ENCODE data around the gene LANCL3. TPM values are rescaled to one million over a fixed set of nuclear protein-coding genes. Genes with fewer than 3 reads are reported as not detected.
"Not testable (repeated sequence)": the region's sequence is repeated elsewhere in the genome, so short reads cannot be mapped to it uniquely, and the experiment has no call there.

Gene LANCL3
- under 0.01 TPM for total RNA-seq

DNA sequence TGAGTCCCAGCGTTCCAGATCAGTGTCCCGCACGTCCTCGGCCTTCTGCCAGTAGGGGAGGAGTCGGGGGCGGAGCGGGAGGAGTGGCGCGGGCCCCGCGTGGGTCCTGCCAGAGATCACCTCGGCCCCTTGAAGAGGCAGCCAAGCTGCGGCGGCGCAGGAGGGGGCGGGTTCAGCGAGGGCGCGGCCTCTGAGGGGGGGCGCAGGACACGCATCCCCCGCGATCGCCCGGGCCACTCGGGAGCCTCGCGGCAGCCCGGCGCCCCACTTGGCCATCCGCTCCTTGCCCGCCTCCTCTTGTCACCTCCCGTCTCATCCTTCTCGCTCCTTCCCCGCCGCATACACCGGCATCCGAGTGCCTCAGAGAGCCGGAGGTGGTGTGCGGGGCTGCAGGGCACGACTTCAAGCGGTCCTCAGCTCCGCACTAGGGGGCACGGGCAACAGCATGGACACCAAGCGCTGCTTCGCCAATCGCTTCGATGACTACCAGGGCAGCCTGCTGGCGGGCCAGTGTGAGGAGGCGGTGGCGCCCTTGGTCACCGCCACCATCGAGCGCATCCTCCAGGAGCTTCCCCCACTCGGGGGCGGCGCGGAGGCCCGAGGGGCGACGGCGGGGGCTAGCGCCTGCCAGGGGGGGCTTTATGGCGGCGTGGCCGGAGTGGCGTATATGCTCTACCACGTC is at the start of gene LANCL3:
TSS of gene LANCL3 (plus strand) at position 236 of the 682 bp plus-strand sequence. CDS start at position 446, 210 bp downstream.
- H3K36me3 ChIP-seq (ENCODE audit: control insufficient read depth in 3 of 3, insufficient read depth in 3 of 3, low read length in 3 of 3); H3K27me3 ChIP-seq (ENCODE audit: control insufficient read depth in 3 of 3, insufficient read depth in 3 of 3, low read length in 3 of 3); H3K27ac ChIP-seq (ENCODE audit: low read depth, low read length); H3K9me3 ChIP-seq (ENCODE audit: control insufficient read depth in 3 of 3, low read length in 3 of 3); H3K9ac ChIP-seq (ENCODE audit: low read depth in 1 of 3, low read length in 3 of 3); H3K4me1 ChIP-seq (ENCODE audit: control insufficient read depth in 3 of 3, insufficient read depth in 3 of 3, low read length in 3 of 3): not testable (repeated sequence)
- peak within 1 kb of the TSS in 2 of 3 donors; percentile 29 to 32 for H3K4me3 ChIP-seq (ENCODE audit: low read length in 3 of 3)

- H3K27ac ChIP-seq (ENCODE audit: low read depth, low read length): peak overlapping the region; percentile 31
- H3K9me3 ChIP-seq (ENCODE audit: control insufficient read depth in 3 of 3, low read length in 3 of 3): not testable (repeated sequence)
Measured at GRCh38 chrX:37523673-37524072, 47.8 kb upstream of the LANCL3 start.

GRCh38 chrX:37541991-37542390 is 29.5 kb upstream of the LANCL3 start:
- Histone ChIP-seq H3K27me3 (ENCODE audit: control insufficient read depth in 3 of 3, insufficient read depth in 3 of 3, low read length in 3 of 3) (peaks cover 0 to 3% (median 0%) of the 10 kb centered on the region in 3 donors), H3K9me3 (ENCODE audit: control insufficient read depth in 3 of 3, low read length in 3 of 3) (no peaks in the 10 kb centered on the region), H3K27ac (ENCODE audit: low read depth, low read length) (no peak overlapping the region), H3K4me3 (ENCODE audit: low read length in 3 of 3) (no peak overlapping the region), H3K4me1 (ENCODE audit: control insufficient read depth in 3 of 3, insufficient read depth in 3 of 3, low read length in 3 of 3) (no peaks in the 10 kb centered on the region), H3K9ac (ENCODE audit: low read depth in 1 of 3, low read length in 3 of 3) (no peak overlapping the region), H3K36me3 (ENCODE audit: control insufficient read depth in 3 of 3, insufficient read depth in 3 of 3, low read length in 3 of 3) (no peaks in the 10 kb centered on the region)

More at GRCh38 chrX:37523673-37524072, 47.8 kb upstream of the LANCL3 start:
- H3K4me1 ChIP-seq (ENCODE audit: control insufficient read depth in 3 of 3, insufficient read depth in 3 of 3, low read length in 3 of 3); H3K27me3 ChIP-seq (ENCODE audit: control insufficient read depth in 3 of 3, insufficient read depth in 3 of 3, low read length in 3 of 3); H3K9ac ChIP-seq (ENCODE audit: low read depth in 1 of 3, low read length in 3 of 3); H3K4me3 ChIP-seq (ENCODE audit: low read length in 3 of 3); H3K36me3 ChIP-seq (ENCODE audit: control insufficient read depth in 3 of 3, insufficient read depth in 3 of 3, low read length in 3 of 3): not testable (repeated sequence)

- H3K27ac ChIP-seq (ENCODE audit: low read depth, low read length): no peak overlapping the region
- no peaks in the 10 kb centered on the region for H3K36me3 ChIP-seq (ENCODE audit: control insufficient read depth in 3 of 3, insufficient read depth in 3 of 3, low read length in 3 of 3)
- no peak overlapping the region for H3K4me3 ChIP-seq (ENCODE audit: low read length in 3 of 3)
- no peaks in the 10 kb centered on the region for H3K9me3 ChIP-seq (ENCODE audit: control insufficient read depth in 3 of 3, low read length in 3 of 3)
- H3K4me1 ChIP-seq (ENCODE audit: control insufficient read depth in 3 of 3, insufficient read depth in 3 of 3, low read length in 3 of 3): no peaks in the 10 kb centered on the region
- peaks cover 0 to 2% (median 0%) of the 10 kb centered on the region in 3 donors for H3K27me3 ChIP-seq (ENCODE audit: control insufficient read depth in 3 of 3, insufficient read depth in 3 of 3, low read length in 3 of 3)
- no peak overlapping the region for H3K9ac ChIP-seq (ENCODE audit: low read depth in 1 of 3, low read length in 3 of 3)
Measured at GRCh38 chrX:37542791-37543190, 28.7 kb upstream of the LANCL3 start.

DNA sequence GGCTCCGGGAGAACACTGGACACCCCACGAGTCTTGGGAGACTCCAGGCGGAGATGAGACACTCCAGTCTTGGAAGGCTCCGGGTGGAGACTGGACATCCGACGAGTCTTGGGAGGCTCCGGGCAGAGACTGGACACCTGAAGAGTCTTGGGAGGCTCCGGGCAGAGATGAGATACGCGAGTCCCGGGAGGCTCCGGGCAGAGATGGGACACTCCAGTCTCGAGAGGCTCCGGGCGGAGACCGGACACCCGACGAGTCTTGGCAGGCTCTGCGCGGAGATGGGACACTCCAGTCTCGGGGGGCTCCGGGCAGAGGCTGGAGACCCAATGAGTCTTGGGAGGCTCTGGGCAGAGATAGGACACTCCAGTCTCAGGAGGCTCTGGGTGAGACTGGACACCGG is 28.1 kb upstream of the LANCL3 start:
- no peaks in the 10 kb centered on the region for H3K4me1 ChIP-seq (ENCODE audit: control insufficient read depth in 3 of 3, insufficient read depth in 3 of 3, low read length in 3 of 3)
- no peak overlapping the region for H3K27ac ChIP-seq (ENCODE audit: low read depth, low read length)
- no peak overlapping the region for H3K9ac ChIP-seq (ENCODE audit: low read depth in 1 of 3, low read length in 3 of 3)
- no peaks in the 10 kb centered on the region for H3K9me3 ChIP-seq (ENCODE audit: control insufficient read depth in 3 of 3, low read length in 3 of 3)
- H3K27me3 ChIP-seq (ENCODE audit: control insufficient read depth in 3 of 3, insufficient read depth in 3 of 3, low read length in 3 of 3): no peaks in the 10 kb centered on the region
- H3K4me3 ChIP-seq (ENCODE audit: low read length in 3 of 3): no peak overlapping the region
- H3K36me3 ChIP-seq (ENCODE audit: control insufficient read depth in 3 of 3, insufficient read depth in 3 of 3, low read length in 3 of 3): no peaks in the 10 kb centered on the region

GRCh38 chrX:37544531-37544930 is 26.9 kb upstream of the LANCL3 start:
- not testable (repeated sequence) for H3K36me3 ChIP-seq (ENCODE audit: control insufficient read depth in 3 of 3, insufficient read depth in 3 of 3, low read length in 3 of 3); H3K9ac ChIP-seq (ENCODE audit: low read depth in 1 of 3, low read length in 3 of 3); H3K9me3 ChIP-seq (ENCODE audit: control insufficient read depth in 3 of 3, low read length in 3 of 3); H3K27me3 ChIP-seq (ENCODE audit: control insufficient read depth in 3 of 3, insufficient read depth in 3 of 3, low read length in 3 of 3); H3K4me1 ChIP-seq (ENCODE audit: control insufficient read depth in 3 of 3, insufficient read depth in 3 of 3, low read length in 3 of 3); H3K27ac ChIP-seq (ENCODE audit: low read depth, low read length); H3K4me3 ChIP-seq (ENCODE audit: low read length in 3 of 3)

DNA sequence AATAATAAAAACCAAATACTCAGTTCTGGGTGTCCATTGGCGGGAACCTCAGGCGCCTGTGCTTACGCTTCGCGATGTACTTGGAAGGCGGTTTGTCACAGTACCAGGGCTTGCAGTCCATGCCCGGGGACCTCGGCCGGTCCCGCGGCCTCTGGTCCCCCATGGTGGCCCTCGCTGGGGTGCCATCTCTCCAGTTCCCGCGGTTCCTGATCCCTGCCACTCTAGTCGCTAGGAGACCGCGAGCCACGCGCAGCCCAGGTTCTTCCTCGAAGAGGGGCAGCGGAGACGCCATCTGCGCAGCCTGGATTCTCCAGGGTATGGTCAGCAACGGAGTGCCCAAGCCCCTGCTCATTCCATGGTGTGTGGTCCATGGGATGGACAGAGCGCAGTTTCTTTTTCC is 26.4 kb upstream of the LANCL3 start:
- no peak overlapping the region for H3K9ac ChIP-seq (ENCODE audit: low read depth in 1 of 3, low read length in 3 of 3)

GRCh38 chrX:37549619-37550018 is 21.8 kb upstream of the LANCL3 start:
- H3K9me3 ChIP-seq (ENCODE audit: control insufficient read depth in 3 of 3, low read length in 3 of 3); H3K27me3 ChIP-seq (ENCODE audit: control insufficient read depth in 3 of 3, insufficient read depth in 3 of 3, low read length in 3 of 3); H3K36me3 ChIP-seq (ENCODE audit: control insufficient read depth in 3 of 3, insufficient read depth in 3 of 3, low read length in 3 of 3); H3K4me3 ChIP-seq (ENCODE audit: low read length in 3 of 3); H3K27ac ChIP-seq (ENCODE audit: low read depth, low read length); H3K4me1 ChIP-seq (ENCODE audit: control insufficient read depth in 3 of 3, insufficient read depth in 3 of 3, low read length in 3 of 3); H3K9ac ChIP-seq (ENCODE audit: low read depth in 1 of 3, low read length in 3 of 3): not testable (repeated sequence)

More for the DNA sequence above, 26.4 kb upstream of the LANCL3 start:
- Histone ChIP-seq H3K27ac (ENCODE audit: low read depth, low read length) (no peak overlapping the region), H3K9me3 (ENCODE audit: control insufficient read depth in 3 of 3, low read length in 3 of 3) (no peaks in the 10 kb centered on the region), H3K36me3 (ENCODE audit: control insufficient read depth in 3 of 3, insufficient read depth in 3 of 3, low read length in 3 of 3) (no peaks in the 10 kb centered on the region), H3K4me3 (ENCODE audit: low read length in 3 of 3) (no peak overlapping the region), H3K27me3 (ENCODE audit: control insufficient read depth in 3 of 3, insufficient read depth in 3 of 3, low read length in 3 of 3) (no peaks in the 10 kb centered on the region), H3K4me1 (ENCODE audit: control insufficient read depth in 3 of 3, insufficient read depth in 3 of 3, low read length in 3 of 3) (no peaks in the 10 kb centered on the region)

DNA sequence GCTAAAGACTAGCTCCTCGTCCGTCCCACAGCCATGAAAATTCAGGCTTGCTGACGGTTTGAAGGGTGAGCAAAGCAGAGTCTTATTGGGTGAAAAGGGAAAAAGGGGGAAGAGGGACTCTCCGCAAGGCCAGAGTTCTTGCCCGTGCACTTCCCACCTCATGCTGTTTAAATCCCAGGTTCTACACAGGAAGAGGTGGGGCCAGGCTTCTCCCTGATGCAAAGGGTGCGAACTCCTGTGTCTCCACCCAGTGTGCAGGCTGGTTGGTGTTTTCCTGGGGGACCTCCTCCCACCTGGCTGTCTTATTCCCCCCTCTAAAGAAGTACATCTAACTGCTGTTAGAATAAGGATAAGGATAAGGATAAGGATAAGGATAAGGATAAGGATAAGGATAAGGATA is 18.0 kb upstream of the LANCL3 start:
- Histone ChIP-seq H3K27ac (ENCODE audit: low read depth, low read length) (no peak overlapping the region), H3K36me3 (ENCODE audit: control insufficient read depth in 3 of 3, insufficient read depth in 3 of 3, low read length in 3 of 3) (no peaks in the 10 kb centered on the region), H3K27me3 (ENCODE audit: control insufficient read depth in 3 of 3, insufficient read depth in 3 of 3, low read length in 3 of 3) (no peaks in the 10 kb centered on the region), H3K9ac (ENCODE audit: low read depth in 1 of 3, low read length in 3 of 3) (no peak overlapping the region), H3K9me3 (ENCODE audit: control insufficient read depth in 3 of 3, low read length in 3 of 3) (no peaks in the 10 kb centered on the region), H3K4me3 (ENCODE audit: low read length in 3 of 3) (no peak overlapping the region), H3K4me1 (ENCODE audit: control insufficient read depth in 3 of 3, insufficient read depth in 3 of 3, low read length in 3 of 3) (no peaks in the 10 kb centered on the region)

GRCh38 chrX:37565254-37565653 is 6.2 kb upstream of the LANCL3 start:
- not testable (repeated sequence) for H3K4me1 ChIP-seq (ENCODE audit: control insufficient read depth in 3 of 3, insufficient read depth in 3 of 3, low read length in 3 of 3); H3K27ac ChIP-seq (ENCODE audit: low read depth, low read length); H3K36me3 ChIP-seq (ENCODE audit: control insufficient read depth in 3 of 3, insufficient read depth in 3 of 3, low read length in 3 of 3)

More at GRCh38 chrX:37565254-37565653, 6.2 kb upstream of the LANCL3 start:
- H3K9me3 ChIP-seq (ENCODE audit: control insufficient read depth in 3 of 3, low read length in 3 of 3); H3K9ac ChIP-seq (ENCODE audit: low read depth in 1 of 3, low read length in 3 of 3); H3K27me3 ChIP-seq (ENCODE audit: control insufficient read depth in 3 of 3, insufficient read depth in 3 of 3, low read length in 3 of 3); H3K4me3 ChIP-seq (ENCODE audit: low read length in 3 of 3): not testable (repeated sequence)
